Measurements from ENCODE around the gene PLCB1.
A peak's percentile ranks its signal among the peaks of the same experiment; 100 is the strongest.
"Not testable (repeated sequence)": the region's sequence is repeated elsewhere in the genome, so short reads cannot be mapped to it uniquely, and the experiment has no call there.

Gene PLCB1

GRCh38 chr20:8131598-8132483 lies at the start of gene PLCB1:
PLCB1 (plus strand) TSS chr20:8132266; CDS start chr20:8132652, 386 bp downstream.
- DNase-seq (ENCODE audit: low spot score), result peak; percentile 65

GRCh38 chr20:8082989-8083388 lies 49.1 kb upstream of the PLCB1 start:
- DNase-seq (ENCODE audit: low spot score), result no peak

GRCh38 chr20:8089668-8090067 lies 42.4 kb upstream of the PLCB1 start:
- no peak for DNase-seq (ENCODE audit: low spot score)

GRCh38 chr20:8094415-8094818 lies 37.6 kb upstream of the PLCB1 start:
- DNase-seq (ENCODE audit: low spot score), result peak; percentile 54

GRCh38 chr20:8094850-8095249 lies 37.2 kb upstream of the PLCB1 start:
- DNase-seq (ENCODE audit: low spot score), result no peak

- DNase-seq (ENCODE audit: low spot score), result no peak
These were observed 36.2 kb upstream of the PLCB1 start for GRCh38 chr20:8095648-8096572.

GRCh38 chr20:8097307-8097706 lies 34.8 kb upstream of the PLCB1 start:
- DNase-seq (ENCODE audit: low spot score), result no peak

- no peak for DNase-seq (ENCODE audit: low spot score)
These were observed 27.8 kb upstream of the PLCB1 start for GRCh38 chr20:8104252-8104651.

- not testable (repeated sequence) for DNase-seq (ENCODE audit: low spot score)
These were observed 17.5 kb upstream of the PLCB1 start for GRCh38 chr20:8114612-8115011.

- no peak for DNase-seq (ENCODE audit: low spot score)
These were observed 16.6 kb upstream of the PLCB1 start for GRCh38 chr20:8115436-8115835.

- DNase-seq (ENCODE audit: low spot score), result peak; percentile 72
These were observed 15.8 kb upstream of the PLCB1 start for GRCh38 chr20:8116067-8116811.

- no peak for DNase-seq (ENCODE audit: low spot score)
These were observed 14.4 kb upstream of the PLCB1 start for GRCh38 chr20:8117636-8118035.

GRCh38 chr20:8118039-8118438 lies 14.0 kb upstream of the PLCB1 start:
- DNase-seq (ENCODE audit: low spot score), result no peak

GRCh38 chr20:8118760-8119159 lies 13.3 kb upstream of the PLCB1 start:
- DNase-seq (ENCODE audit: low spot score), result no peak

- no peak for DNase-seq (ENCODE audit: low spot score)
These were observed 10.4 kb upstream of the PLCB1 start for GRCh38 chr20:8121666-8122065.

- DNase-seq (ENCODE audit: low spot score), result no peak
These were observed 7.4 kb upstream of the PLCB1 start for GRCh38 chr20:8124639-8125038.

GRCh38 chr20:8126181-8126580 lies 5.9 kb upstream of the PLCB1 start:
- DNase-seq (ENCODE audit: low spot score), result no peak

GRCh38 chr20:8126841-8127378 lies 5.2 kb upstream of the PLCB1 start:
- DNase-seq (ENCODE audit: low spot score), result no peak

- DNase-seq (ENCODE audit: low spot score), result no peak
These were observed 4.4 kb upstream of the PLCB1 start for GRCh38 chr20:8127553-8128255.

- no peak for DNase-seq (ENCODE audit: low spot score)
These were observed 3.6 kb upstream of the PLCB1 start for GRCh38 chr20:8128291-8129060.

Data from pons (tissue), 1 donor.